AG10803 (cell line): ENCODE measurements around the gene PLCXD1.
"Not testable (repeated sequence)": the region's sequence is repeated elsewhere in the genome, so short reads cannot be mapped to it uniquely, and the experiment has no call there.

ENCODE experiments used
- DNase-seq: peaks from one replicate; pipeline ENCODE4 v3.0.0; 2010; ENCODE audit warnings: low read depth
- H3K4me3 ChIP-seq: 2 replicates; pipeline ENCODE4 v1.5.1; 2011; ENCODE audit warnings: mild to moderate bottlenecking, low read length, control low read depth
- CTCF ChIP-seq: conservative IDR thresholded peaks from 2 replicates; pipeline ENCODE4 v1.5.1; 2011; ENCODE audit warnings: mild to moderate bottlenecking, low read length, control low read depth, inconsistent platforms

Gene PLCXD1

DNA sequence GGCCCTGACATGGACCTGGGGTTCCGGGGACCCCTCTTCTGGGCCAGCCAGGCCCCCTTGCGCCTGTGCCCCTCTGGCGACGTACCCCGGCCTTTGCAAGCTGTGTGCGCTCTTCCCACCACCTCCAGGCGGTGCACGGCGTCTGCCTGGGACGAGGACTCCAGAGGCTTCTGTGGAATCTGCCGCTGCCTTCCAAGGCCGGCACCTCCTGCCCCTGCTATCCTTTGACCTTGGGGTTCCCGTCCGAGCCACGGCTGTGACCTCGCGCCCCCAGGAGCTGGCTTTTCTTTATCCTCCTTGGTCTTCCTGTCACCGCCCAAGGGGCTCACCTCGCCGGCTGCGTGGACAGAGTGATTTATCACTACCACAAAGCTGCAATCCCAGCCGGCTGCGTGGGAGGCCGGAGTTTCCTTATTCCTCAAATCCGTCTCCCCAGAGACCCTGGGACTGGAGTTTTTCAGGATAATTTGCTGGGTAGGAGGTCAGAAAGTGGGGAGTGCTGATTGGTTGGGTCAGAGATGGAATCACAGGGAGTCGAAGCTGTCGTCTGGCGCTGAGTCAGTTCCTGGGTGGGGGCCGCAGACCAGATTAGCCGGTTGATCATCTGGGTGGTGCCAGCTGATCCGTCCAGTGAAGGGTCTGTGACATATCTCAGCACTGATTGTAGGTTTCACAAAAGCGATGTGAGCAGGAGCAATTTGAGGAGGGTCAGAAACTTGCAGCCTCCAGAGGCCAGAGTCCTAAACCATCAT lies 19.8 kb upstream of the PLCXD1 start:
- DNase-seq = no peak
- TF ChIP-seq CTCF = no peak
- H3K4me3 ChIP-seq = no peak overlapping the region

- no peak for TF ChIP-seq CTCF
- DNase-seq = no peak
- H3K4me3 ChIP-seq = no peak overlapping the region
Observed at GRCh38 chrX:261919-262352, 19.2 kb upstream of the PLCXD1 start.

DNA sequence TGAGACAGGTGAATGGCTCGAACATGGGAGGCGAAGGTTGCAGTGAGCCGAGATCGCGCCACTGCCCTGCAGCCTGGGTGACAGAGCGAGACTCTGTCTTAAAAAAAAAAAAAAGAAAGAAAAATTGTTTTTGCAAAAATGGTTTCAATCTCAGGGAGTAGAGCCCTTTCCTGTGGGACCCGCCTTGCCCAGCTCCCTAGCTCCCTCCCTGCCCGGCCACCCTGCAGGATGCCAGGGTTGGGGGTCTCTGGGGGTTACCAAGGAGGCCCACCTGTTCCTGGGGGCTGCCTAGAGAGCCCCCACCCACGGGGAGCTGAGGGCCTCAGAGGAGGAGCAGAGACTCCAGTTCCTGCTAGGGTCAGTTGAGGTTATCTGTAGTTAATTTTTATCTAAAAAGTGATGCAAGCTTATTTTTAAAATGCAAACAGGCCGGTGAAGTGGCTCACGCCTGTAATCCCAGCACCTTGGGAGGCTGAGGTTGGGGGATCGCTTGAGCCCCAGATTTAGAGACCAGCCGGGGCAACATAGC lies 18.7 kb upstream of the PLCXD1 start:
- H3K4me3 ChIP-seq = no peak overlapping the region
- DNase-seq = no peak
- TF ChIP-seq CTCF = no peak

DNA sequence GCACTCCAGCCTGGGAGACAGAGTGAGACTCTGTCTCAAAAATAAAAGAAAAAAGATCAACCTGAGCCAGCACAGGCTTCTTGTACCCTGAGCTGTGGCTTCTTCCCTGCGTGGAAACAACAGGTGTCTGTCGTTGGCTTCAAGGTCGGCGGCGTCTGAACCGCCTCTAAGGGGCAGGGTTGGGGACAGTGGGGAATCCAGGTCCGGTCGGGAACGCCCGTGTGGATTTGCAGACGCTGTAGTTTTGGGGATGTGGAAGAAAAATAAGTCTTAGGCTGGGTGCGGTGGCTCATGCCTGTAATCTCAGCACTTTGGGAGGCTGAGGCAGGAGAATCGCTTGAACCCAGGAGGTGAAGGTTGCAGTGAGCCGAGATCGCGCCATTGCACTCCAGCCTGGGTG lies 17.2 kb upstream of the PLCXD1 start:
- not testable (repeated sequence) for H3K4me3 ChIP-seq, DNase-seq

GRCh38 chrX:264634-265455 lies 16.3 kb upstream of the PLCXD1 start:
- H3K4me3 ChIP-seq = no peak overlapping the region
- no peak for TF ChIP-seq CTCF
- peak; percentile 52 for DNase-seq

DNA sequence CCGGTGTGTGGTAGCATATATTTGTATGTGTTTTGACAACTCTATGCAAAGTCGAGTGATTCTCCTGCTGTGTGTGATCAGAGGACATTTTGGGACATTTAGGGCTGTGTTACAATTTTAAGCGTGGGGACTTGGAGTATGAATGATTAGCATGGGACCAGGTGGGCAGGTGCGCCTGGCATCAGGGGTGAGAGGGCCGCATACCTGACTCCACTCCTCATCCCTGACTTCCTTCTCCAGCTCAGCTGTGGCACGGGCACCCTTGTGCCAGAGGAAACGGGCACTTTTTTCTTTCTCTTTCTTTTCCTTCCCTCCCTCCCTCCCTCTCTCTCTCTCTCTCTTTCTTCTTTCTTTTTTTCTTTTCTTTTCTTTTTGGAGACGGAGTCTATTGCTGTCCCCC lies 15.7 kb upstream of the PLCXD1 start:
- no peak for DNase-seq
- TF ChIP-seq CTCF = no peak

GRCh38 chrX:267771-268261 lies 13.4 kb upstream of the PLCXD1 start:
- no peak for DNase-seq
- no peak for TF ChIP-seq CTCF
- no peak overlapping the region for H3K4me3 ChIP-seq

More for the DNA sequence above, 15.7 kb upstream of the PLCXD1 start:
- H3K4me3 ChIP-seq = no peak overlapping the region
